GM03348 (cell line): ENCODE measurements around the gene NT5DC1.

Source experiments
- DNase-seq: peaks from one replicate; pipeline ENCODE4 v3.0.0; 2012; ENCODE audit warnings: low spot score

NT5DC1 gene

GRCh38 chr6:116136933-116137340, 36.3 kb downstream of the NT5DC1 start:
- DNase-seq: no peak

GRCh38 chr6:116139917-116140316, 39.3 kb downstream of the NT5DC1 start:
- DNase-seq: no peak

- peak; percentile 88 for DNase-seq
These were observed 44.0 kb downstream of the NT5DC1 start for GRCh38 chr6:116144605-116145004.

- DNase-seq: no peak
These were observed 45.4 kb downstream of the NT5DC1 start for GRCh38 chr6:116145803-116146675.

GRCh38 chr6:116152620-116153019, 52.0 kb downstream of the NT5DC1 start:
- DNase-seq: no peak

- DNase-seq: no peak
These were observed 54.2 kb downstream of the NT5DC1 start for GRCh38 chr6:116154887-116155286.

- no peak for DNase-seq
These were observed 56.0 kb downstream of the NT5DC1 start for GRCh38 chr6:116156405-116157326.

- no peak for DNase-seq
These were observed 56.7 kb downstream of the NT5DC1 start for GRCh38 chr6:116157391-116157790.

- DNase-seq: peak; percentile 30
These were observed 58.0 kb downstream of the NT5DC1 start for GRCh38 chr6:116158641-116159040.

- no peak for DNase-seq
These were observed 59.3 kb downstream of the NT5DC1 start for GRCh38 chr6:116159782-116160524.

- no peak for DNase-seq
These were observed 64.9 kb downstream of the NT5DC1 start for GRCh38 chr6:116165596-116165995.

- DNase-seq: no peak
These were observed 65.7 kb downstream of the NT5DC1 start for GRCh38 chr6:116166369-116166768.

- DNase-seq: no peak
These were observed 67.5 kb downstream of the NT5DC1 start for GRCh38 chr6:116168148-116168547.

GRCh38 chr6:116169880-116170279, 69.2 kb downstream of the NT5DC1 start:
- DNase-seq: no peak

- no peak for DNase-seq
These were observed 69.9 kb downstream of the NT5DC1 start for GRCh38 chr6:116170358-116171057.

GRCh38 chr6:116173928-116174327, 73.3 kb downstream of the NT5DC1 start:
- no peak for DNase-seq

GRCh38 chr6:116175344-116175743, 74.7 kb downstream of the NT5DC1 start:
- DNase-seq: no peak

GRCh38 chr6:116176596-116176995, 75.9 kb downstream of the NT5DC1 start:
- no peak for DNase-seq

- no peak for DNase-seq
These were observed 79.7 kb downstream of the NT5DC1 start for GRCh38 chr6:116180375-116180774.

GRCh38 chr6:116189472-116189871, 88.8 kb downstream of the NT5DC1 start:
- no peak for DNase-seq

- DNase-seq: peak; percentile 45
These were observed 89.9 kb downstream of the NT5DC1 start for GRCh38 chr6:116190550-116190949.

GRCh38 chr6:116191881-116192280, 91.2 kb downstream of the NT5DC1 start:
- DNase-seq: no peak
